C1 segment of cervical spinal cord (tissue), 14 donors: ENCODE results near the gene RDH5.

Source experiments
- DNase-seq, 14 donors: peaks; one replicate each; lab custom pipeline; 2025; lab: John Stamatoyannopoulos, UW

RDH5 gene, protein sequence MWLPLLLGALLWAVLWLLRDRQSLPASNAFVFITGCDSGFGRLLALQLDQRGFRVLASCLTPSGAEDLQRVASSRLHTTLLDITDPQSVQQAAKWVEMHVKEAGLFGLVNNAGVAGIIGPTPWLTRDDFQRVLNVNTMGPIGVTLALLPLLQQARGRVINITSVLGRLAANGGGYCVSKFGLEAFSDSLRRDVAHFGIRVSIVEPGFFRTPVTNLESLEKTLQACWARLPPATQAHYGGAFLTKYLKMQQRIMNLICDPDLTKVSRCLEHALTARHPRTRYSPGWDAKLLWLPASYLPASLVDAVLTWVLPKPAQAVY

DNA sequence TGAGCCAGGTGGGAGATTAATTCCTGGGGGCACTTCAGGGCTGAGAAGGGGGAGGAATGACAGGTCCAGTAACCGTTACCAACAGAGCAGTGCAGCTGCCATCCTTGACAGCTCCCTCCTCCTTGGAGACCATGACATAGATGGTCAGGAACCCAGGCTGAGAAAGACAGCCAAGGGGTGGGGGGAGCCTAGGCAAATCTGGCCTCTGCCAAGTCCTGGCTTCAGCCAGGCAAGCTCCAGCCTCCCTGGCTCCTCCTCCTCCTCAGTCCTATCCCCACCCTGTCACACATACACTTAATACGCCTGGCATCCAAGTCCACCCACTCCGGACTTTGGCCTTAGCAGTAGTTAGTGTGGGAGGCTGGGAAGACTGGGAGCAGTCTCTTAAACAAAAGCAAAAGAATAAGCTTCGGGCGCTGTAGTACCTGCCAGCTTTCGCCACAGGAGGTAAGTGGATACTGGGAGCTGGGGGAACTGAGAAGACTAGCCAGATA, at the start of gene RDH5:
TSS of gene RDH5 (plus strand) at position 323 of the 494 bp plus-strand sequence. CDS start 792 bp downstream, outside the sequence.
- peak in 8 of 14 donors; percentile 26 to 72 (median 40) for DNase-seq

DNA sequence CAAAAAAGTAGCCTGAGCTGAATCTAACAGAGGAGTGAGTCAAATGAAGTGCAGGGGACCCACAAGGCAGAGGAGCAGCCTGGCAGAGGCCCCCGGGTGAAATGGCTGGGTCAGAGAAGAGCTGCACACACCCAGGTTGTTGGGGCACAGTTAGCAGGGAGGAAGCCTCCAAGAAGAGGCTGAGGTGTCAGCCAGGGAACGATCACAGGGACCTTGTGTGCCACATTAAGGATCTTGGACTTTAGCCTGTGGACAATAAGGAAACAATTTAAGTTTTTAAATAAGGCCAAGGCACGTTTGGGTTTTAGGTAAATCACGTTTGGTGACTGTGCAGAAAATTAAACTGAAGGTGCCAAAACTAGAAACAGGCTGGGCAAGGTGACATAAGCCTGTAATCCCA, 48.4 kb upstream of the RDH5 start:
- no peak for DNase-seq

DNA sequence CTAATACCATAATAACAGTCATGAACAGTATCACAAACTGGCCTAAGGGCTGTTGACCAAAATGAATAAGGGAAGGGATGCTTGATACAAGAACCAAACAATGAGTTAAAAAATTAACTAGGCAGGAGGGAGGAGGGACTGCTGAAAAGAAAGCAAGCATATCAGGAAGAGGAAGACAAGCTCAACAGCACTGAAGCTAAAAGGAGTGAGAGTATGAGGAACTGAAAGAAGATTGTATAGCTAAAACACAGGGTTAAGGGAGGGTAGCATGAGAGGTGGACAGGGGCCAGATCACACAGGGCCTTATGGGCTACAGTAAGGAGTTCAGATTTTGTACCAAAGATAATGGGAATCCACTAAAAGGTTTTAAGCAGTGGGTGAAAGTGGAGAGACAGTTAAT, 46.6 kb upstream of the RDH5 start:
- no peak for DNase-seq

- DNase-seq, result no peak
These were observed 44.5 kb upstream of the RDH5 start for GRCh38 chr12:55675666-55676065.

DNA sequence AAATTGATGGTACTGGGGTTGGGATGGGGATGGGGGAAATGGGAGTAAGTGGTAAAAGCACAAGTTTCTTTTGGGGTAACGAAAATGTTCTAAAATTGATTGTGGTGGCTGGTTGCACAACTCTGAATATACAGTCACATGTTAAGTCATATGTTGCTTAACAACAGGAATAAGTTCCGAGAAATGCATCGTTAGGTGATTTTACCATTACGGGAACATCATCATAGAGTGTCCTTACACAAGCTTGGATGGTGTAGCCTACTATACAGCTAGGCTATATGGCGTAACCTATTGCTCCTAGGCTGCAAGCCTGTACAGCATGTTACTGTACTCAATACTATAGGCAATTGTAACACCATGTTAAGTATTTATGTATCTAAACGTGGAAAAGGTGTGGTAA, 43.5 kb upstream of the RDH5 start:
- no peak for DNase-seq

- DNase-seq, result no peak
These were observed 40.5 kb upstream of the RDH5 start for GRCh38 chr12:55679691-55680090.

GRCh38 chr12:55681142-55682077, 38.8 kb upstream of the RDH5 start:
- peak in 7 of 14 donors; percentile 7 to 79 (median 17) for DNase-seq

- DNase-seq, result no peak
These were observed 38.0 kb upstream of the RDH5 start for GRCh38 chr12:55682087-55682796.

- no peak for DNase-seq
These were observed 36.5 kb upstream of the RDH5 start for GRCh38 chr12:55683676-55684075.

DNA sequence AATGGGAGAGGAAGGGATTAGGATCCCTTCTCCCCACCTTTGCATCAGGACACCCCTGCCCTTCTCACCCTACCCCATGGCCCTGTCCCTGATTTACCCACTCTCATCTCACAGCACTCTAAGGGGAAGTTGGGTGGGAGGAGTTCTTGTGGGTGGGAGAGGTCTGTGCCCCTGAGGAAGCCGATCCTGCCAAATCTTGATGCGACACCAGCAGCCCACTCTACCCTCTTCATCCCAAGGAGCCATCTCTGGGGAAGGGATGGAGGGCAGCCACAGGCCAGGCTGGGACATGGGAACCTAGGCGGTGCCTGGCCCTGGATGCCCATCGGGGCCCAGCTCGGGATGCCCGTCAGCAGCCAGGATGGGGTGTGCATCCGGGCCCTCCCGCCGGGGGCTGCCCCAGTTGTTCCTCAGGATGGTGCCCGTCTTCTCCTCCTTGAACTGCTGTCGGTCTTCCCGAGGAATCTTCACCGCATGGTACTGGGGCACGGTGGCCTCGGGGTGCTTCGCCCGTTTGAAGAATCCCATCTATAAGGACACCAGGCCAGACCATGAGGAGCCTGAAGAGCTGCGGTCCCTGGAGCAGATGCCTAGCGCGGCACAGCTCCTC, 35.3 kb upstream of the RDH5 start:
- no peak for DNase-seq

DNA sequence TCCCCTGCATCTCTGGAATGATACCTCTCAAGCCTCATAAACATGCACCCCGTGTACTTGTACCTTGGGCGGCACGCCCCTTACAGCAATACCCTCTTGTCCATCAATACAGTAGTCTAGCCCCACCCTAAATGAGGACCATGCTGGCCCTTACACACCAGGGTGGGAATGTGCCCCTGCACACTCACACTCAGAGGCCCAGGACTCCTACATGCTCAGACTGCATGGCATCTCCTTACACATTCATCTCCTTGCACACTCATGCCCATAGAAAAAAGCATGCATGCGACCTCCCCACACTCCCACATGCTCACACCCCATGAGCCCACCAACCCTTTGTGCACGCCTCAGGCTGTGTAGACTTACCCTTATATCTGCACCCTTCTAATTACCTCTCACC, 34.5 kb upstream of the RDH5 start:
- DNase-seq, result no peak

- peak in 4 of 14 donors; percentile 4 to 25 (median 6) for DNase-seq
These were observed 33.7 kb upstream of the RDH5 start for GRCh38 chr12:55686366-55687010.

- DNase-seq, result no peak
These were observed 32.4 kb upstream of the RDH5 start for GRCh38 chr12:55687746-55688145.

GRCh38 chr12:55688716-55689655, 31.2 kb upstream of the RDH5 start:
- DNase-seq, result no peak

GRCh38 chr12:55692631-55693322, 27.4 kb upstream of the RDH5 start:
- no peak for DNase-seq

DNA sequence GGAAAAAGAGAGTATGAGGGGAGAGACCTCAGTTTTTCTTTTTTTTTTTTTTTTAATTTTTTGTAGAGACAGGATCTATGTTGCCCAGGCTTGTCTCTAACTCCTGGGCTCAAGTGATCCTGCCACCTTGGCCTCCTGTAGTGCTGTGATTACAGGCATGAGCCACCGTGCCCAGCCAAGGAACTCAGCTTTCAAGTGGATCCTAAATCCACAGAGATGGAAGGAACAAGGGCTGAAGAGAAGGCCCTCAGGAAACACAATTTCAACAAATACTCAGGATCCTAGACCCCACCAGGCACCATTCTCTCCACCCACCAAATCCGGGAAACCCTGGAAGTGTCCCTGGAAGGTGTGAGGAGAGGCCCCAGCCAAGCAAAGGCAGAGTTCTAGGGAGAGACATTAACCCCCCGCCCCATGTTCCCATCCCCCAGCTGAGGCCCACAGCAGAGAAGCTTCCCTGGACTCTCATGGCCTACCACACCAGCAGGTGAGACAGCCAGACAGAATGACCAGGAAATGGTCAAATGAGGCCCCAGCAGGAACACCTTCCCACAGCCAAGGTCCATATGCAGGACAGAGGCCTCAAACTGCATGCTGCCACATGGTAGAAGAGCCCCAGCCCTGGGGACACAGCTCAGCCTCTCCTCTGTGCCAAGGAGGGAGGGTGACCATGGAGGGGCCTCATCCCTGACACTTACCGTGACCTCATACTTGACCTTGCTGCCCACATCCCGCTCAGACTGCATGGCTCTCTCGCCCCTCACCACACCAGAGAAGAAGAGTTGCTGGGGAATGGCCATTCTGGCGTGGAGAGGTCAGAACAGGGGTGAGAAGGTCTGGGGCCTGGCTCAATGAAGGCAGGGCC, 26.6 kb upstream of the RDH5 start:
- no peak for DNase-seq

DNA sequence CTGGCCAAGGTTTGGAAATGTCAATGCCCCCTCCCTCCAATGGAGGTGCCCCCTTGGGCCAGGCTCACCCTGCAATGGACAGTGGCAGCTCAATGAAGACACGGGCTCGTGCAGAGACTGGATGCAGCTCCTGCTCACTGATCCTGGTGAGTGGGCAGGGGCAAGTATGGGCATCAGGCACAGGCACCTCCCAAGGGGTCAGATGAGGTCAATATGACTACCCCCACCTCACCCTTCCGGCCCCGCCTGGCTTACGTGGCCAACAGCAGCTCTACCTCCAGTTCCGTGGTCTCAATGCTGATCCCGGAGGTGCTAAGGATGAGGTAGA, 26.0 kb upstream of the RDH5 start:
- no peak for DNase-seq

- no peak for DNase-seq
These were observed 25.5 kb upstream of the RDH5 start for GRCh38 chr12:55694651-55695050.
